Cardiac muscle cell (in vitro differentiated cells and primary cell): ENCODE data around the gene TBC1D14. TPM values are rescaled to one million over a fixed set of nuclear protein-coding genes. Genes with fewer than 3 reads are reported as not detected.
A peak's percentile ranks its signal among the peaks of the same experiment; 100 is the strongest.

Experiments
- DNase-seq, 2 donors: peaks; one replicate each; pipeline versions ENCODE4 v3.0.0 to v3.0.0-alpha.2; 2010 to 2017; ENCODE audit warnings: low read depth in 1 of 2, low spot score in 1 of 2
- H3K27ac ChIP-seq: fragments of 200-600 bp; sonication (generic); 2 replicates; pipeline ENCODE4 v1.5.1; 2016
- H3K27me3 ChIP-seq: fragments of 200-600 bp; sonication (generic); 2 replicates; pipeline ENCODE4 v1.6.0; 2016; ENCODE audit warnings: control low read depth
- H3K36me3 ChIP-seq: fragments of 200-600 bp; sonication (generic); 2 replicates; pipeline ENCODE4 v1.5.1; 2016; ENCODE audit warnings: control low read depth
- H3K4me1 ChIP-seq: fragments of 200-600 bp; sonication (generic); 2 replicates; pipeline ENCODE4 v1.8.1; 2017; ENCODE audit warnings: low read depth, mild to moderate bottlenecking, mixed run types
- H3K4me3 ChIP-seq: fragments of 200-600 bp; sonication (generic); 2 replicates; pipeline ENCODE4 v1.5.1; 2016; ENCODE audit warnings: mild to moderate bottlenecking
- H3K9me3 ChIP-seq: fragments of 200-600 bp; sonication (generic); 2 replicates; pipeline ENCODE4 v1.5.1; 2017; ENCODE audit warnings: low read depth, mild to moderate bottlenecking, control low read depth
- CTCF ChIP-seq: IDR thresholded peaks from 2 replicates; pipeline ENCODE4 v1.5.1; 2012; ENCODE audit warnings: low read depth, mild to moderate bottlenecking, low read length
- polyA plus RNA-seq: library from polyadenylated mRNA; unstranded; fragments of >200 nt; fragmentation: Nextera tagmentation; extraction: Ambion mirVana; gene quantifications from 2 replicates; pipeline ENCODE4 v1.2.1, GENCODE V29; 2016
- total RNA-seq: library from RNA; depleted of rRNA; stranded (reverse); fragments of >200 nt; gene quantifications from 2 replicates; pipeline ENCODE4 v1.2.3, GENCODE V29; 2016

The TBC1D14 gene
- total and polyA plus RNA-seq, 2 experiments from 2014 or later: 30.5 to 41.8 TPM

- peak; percentile 22 to 77 for DNase-seq
Measured at GRCh38 chr4:6986072-6986780, 76.6 kb downstream of the TBC1D14 start.

GRCh38 chr4:6986781-6987587 lies 77.4 kb downstream of the TBC1D14 start:
- H3K4me1 ChIP-seq: peaks cover 24% of the 10 kb centered on the region

More at GRCh38 chr4:6986072-6986780, 76.6 kb downstream of the TBC1D14 start:
- Histone ChIP-seq H3K27ac (peak overlapping the region; percentile 92), H3K27me3 (no peaks in the 10 kb centered on the region), H3K36me3 (no peaks in the 10 kb centered on the region), H3K4me1 (peaks cover 24% of the 10 kb centered on the region), H3K4me3 (peak overlapping the region; percentile 76), H3K9me3 (no peaks in the 10 kb centered on the region)
- TF ChIP-seq CTCF: peak; percentile 7

GRCh38 chr4:6987588-6987961 lies 77.9 kb downstream of the TBC1D14 start:
- H3K27me3 ChIP-seq: no peaks in the 10 kb centered on the region
- peaks cover 24% of the 10 kb centered on the region for H3K4me1 ChIP-seq
- no peaks in the 10 kb centered on the region for H3K9me3 ChIP-seq
- no peak for TF ChIP-seq CTCF
- H3K4me3 ChIP-seq: peak overlapping the region; percentile 76
- H3K27ac ChIP-seq: peak overlapping the region; percentile 92
- no peaks in the 10 kb centered on the region for H3K36me3 ChIP-seq
- peak in 1 of 2 donors; percentile 43 for DNase-seq

More at GRCh38 chr4:6986781-6987587, 77.4 kb downstream of the TBC1D14 start:
- no peaks in the 10 kb centered on the region for H3K9me3 ChIP-seq
- H3K36me3 ChIP-seq: no peaks in the 10 kb centered on the region
- peak; percentile 1 for TF ChIP-seq CTCF
- peak overlapping the region; percentile 92 for H3K27ac ChIP-seq
- DNase-seq: peak; percentile 97 to 98
- peak overlapping the region; percentile 76 for H3K4me3 ChIP-seq
- H3K27me3 ChIP-seq: no peaks in the 10 kb centered on the region

- no peak for DNase-seq
- no peaks in the 10 kb centered on the region for H3K36me3 ChIP-seq
- H3K27me3 ChIP-seq: no peaks in the 10 kb centered on the region
- H3K4me3 ChIP-seq: peak overlapping the region; percentile 76
- peaks cover 24% of the 10 kb centered on the region for H3K4me1 ChIP-seq
- H3K9me3 ChIP-seq: no peaks in the 10 kb centered on the region
- no peak for TF ChIP-seq CTCF
- peak overlapping the region; percentile 92 for H3K27ac ChIP-seq
Measured at GRCh38 chr4:6988016-6988715, 78.5 kb downstream of the TBC1D14 start.

GRCh38 chr4:6989331-6989923 lies 79.8 kb downstream of the TBC1D14 start:
- Histone ChIP-seq H3K4me3 (no peak overlapping the region), H3K27ac (no peak overlapping the region), H3K36me3 (no peaks in the 10 kb centered on the region), H3K4me1 (peaks cover 24% of the 10 kb centered on the region), H3K27me3 (no peaks in the 10 kb centered on the region), H3K9me3 (no peaks in the 10 kb centered on the region)
- no peak for TF ChIP-seq CTCF
- DNase-seq: no peak
